GM21360 (cell line): ENCODE data around the gene CRIP3.
"Not testable (repeated sequence)": the region's sequence is repeated elsewhere in the genome, so short reads cannot be mapped to it uniquely, and the experiment has no call there.

ENCODE experiments used
- ATAC-seq: cut with Tn5 transposase; IDR thresholded peaks from one replicate; pipeline ENCODE4 v1.9.1; 2021; ENCODE audit warnings: mild to moderate bottlenecking, moderate library complexity; ENCODE audit not compliant: unreplicated experiment

CRIP3 gene

GRCh38 chr6:43307451-43308100, 1.1 kb downstream of the CRIP3 start:
- ATAC-seq = no peak

- no peak for ATAC-seq
These were observed 2.5 kb downstream of the CRIP3 start for GRCh38 chr6:43306086-43306485.

- no peak for ATAC-seq
These were observed 3.7 kb downstream of the CRIP3 start for GRCh38 chr6:43304882-43305281.

- no peak for ATAC-seq
These were observed 4.3 kb downstream of the CRIP3 start for GRCh38 chr6:43304361-43304760.

- ATAC-seq = no peak
These were observed 4.8 kb downstream of the CRIP3 start for GRCh38 chr6:43303751-43304331.

- ATAC-seq = not testable (repeated sequence)
These were observed 5.6 kb downstream of the CRIP3 start for GRCh38 chr6:43303006-43303405.

- no peak for ATAC-seq
These were observed 6.5 kb downstream of the CRIP3 start for GRCh38 chr6:43302126-43302525.

- no peak for ATAC-seq
These were observed 7.3 kb downstream of the CRIP3 start for GRCh38 chr6:43301081-43301870.

GRCh38 chr6:43299338-43300293, 9.0 kb downstream of the CRIP3 start:
- ATAC-seq = no peak

- no peak for ATAC-seq
These were observed 9.9 kb downstream of the CRIP3 start for GRCh38 chr6:43298565-43299337.

- no peak for ATAC-seq
These were observed 10.7 kb downstream of the CRIP3 start, which contains the start of gene SLC22A7 for GRCh38 chr6:43297644-43298564. TSS of gene SLC22A7 (plus strand) at chr6:43298260. CDS start at chr6:43298359, 99 bp downstream.

- no peak for ATAC-seq
These were observed 11.7 kb downstream of the CRIP3 start for GRCh38 chr6:43296780-43297497.

- ATAC-seq = no peak
These were observed 13.2 kb downstream of the CRIP3 start for GRCh38 chr6:43295456-43295855.

- no peak for ATAC-seq
These were observed 14.1 kb downstream of the CRIP3 start for GRCh38 chr6:43294536-43294935.

- no peak for ATAC-seq
These were observed 14.9 kb downstream of the CRIP3 start for GRCh38 chr6:43293698-43294097.

GRCh38 chr6:43292763-43293318, 15.8 kb downstream of the CRIP3 start:
- ATAC-seq = no peak

- no peak for ATAC-seq
These were observed 16.3 kb downstream of the CRIP3 start for GRCh38 chr6:43292341-43292740.

GRCh38 chr6:43291708-43292107, 16.9 kb downstream of the CRIP3 start:
- no peak for ATAC-seq
